ENCODE results near the gene MXI1. TPM values are rescaled to one million over a fixed set of nuclear protein-coding genes. Genes with fewer than 3 reads are reported as not detected.

MXI1 gene
- total RNA-seq, 1 donor from 2014 or later = 48.1 TPM

GRCh38 chr10:110229155-110229554, 21.8 kb downstream of the MXI1 start:
- Mint-ChIP-seq H3K27me3 (ENCODE audit: unreplicated experiment) (peaks cover 14% of the 10 kb centered on the region), H3K27ac (ENCODE audit: unreplicated experiment) (no peak overlapping the region), H3K4me3 (ENCODE audit: unreplicated experiment) (no peak overlapping the region), H3K36me3 (ENCODE audit: unreplicated experiment) (no peaks in the 10 kb centered on the region), H3K4me1 (ENCODE audit: low read depth, unreplicated experiment) (peaks cover 5% of the 10 kb centered on the region), H3K9me3 (ENCODE audit: unreplicated experiment) (peaks cover 11% of the 10 kb centered on the region)
- TF ChIP-seq, protein P1, sequence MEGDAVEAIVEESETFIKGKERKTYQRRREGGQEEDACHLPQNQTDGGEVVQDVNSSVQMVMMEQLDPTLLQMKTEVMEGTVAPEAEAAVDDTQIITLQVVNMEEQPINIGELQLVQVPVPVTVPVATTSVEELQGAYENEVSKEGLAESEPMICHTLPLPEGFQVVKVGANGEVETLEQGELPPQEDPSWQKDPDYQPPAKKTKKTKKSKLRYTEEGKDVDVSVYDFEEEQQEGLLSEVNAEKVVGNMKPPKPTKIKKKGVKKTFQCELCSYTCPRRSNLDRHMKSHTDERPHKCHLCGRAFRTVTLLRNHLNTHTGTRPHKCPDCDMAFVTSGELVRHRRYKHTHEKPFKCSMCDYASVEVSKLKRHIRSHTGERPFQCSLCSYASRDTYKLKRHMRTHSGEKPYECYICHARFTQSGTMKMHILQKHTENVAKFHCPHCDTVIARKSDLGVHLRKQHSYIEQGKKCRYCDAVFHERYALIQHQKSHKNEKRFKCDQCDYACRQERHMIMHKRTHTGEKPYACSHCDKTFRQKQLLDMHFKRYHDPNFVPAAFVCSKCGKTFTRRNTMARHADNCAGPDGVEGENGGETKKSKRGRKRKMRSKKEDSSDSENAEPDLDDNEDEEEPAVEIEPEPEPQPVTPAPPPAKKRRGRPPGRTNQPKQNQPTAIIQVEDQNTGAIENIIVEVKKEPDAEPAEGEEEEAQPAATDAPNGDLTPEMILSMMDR (IDR thresholded peaks at IDR 0.05; ENCODE audit: partially characterized antibody, unreplicated experiment) = no peak
- DNase-seq = no peak

DNA sequence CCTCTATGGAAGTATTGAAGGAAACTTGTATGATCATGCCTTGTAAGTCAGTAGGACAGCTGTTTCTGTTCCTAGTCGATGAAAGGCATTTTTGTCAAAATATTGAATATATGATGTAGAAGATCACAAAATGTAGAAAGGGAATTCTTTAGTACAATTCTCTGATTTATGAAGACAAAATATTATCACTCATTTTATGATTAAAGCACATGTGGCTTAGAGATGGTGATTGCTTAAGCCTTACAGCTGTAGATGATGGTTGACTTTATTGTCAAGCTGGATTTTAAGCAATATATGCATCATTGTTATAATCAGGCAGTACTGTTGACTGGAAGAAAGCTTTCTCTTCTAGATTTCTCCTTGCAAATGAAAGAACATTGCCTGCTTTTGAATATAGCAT, 26.4 kb downstream of the MXI1 start:
- no peaks in the 10 kb centered on the region for H3K36me3 Mint-ChIP-seq (ENCODE audit: unreplicated experiment)
- no peaks in the 10 kb centered on the region for H3K9me3 Mint-ChIP-seq (ENCODE audit: unreplicated experiment)
- H3K27me3 Mint-ChIP-seq (ENCODE audit: unreplicated experiment) = no peaks in the 10 kb centered on the region
- no peak overlapping the region for H3K27ac Mint-ChIP-seq (ENCODE audit: unreplicated experiment)
- DNase-seq = no peak
- no peaks in the 10 kb centered on the region for H3K4me1 Mint-ChIP-seq (ENCODE audit: low read depth, unreplicated experiment)
- TF ChIP-seq, protein P1 (IDR thresholded peaks at IDR 0.05; ENCODE audit: partially characterized antibody, unreplicated experiment) = no peak
- H3K4me3 Mint-ChIP-seq (ENCODE audit: unreplicated experiment) = no peak overlapping the region

DNA sequence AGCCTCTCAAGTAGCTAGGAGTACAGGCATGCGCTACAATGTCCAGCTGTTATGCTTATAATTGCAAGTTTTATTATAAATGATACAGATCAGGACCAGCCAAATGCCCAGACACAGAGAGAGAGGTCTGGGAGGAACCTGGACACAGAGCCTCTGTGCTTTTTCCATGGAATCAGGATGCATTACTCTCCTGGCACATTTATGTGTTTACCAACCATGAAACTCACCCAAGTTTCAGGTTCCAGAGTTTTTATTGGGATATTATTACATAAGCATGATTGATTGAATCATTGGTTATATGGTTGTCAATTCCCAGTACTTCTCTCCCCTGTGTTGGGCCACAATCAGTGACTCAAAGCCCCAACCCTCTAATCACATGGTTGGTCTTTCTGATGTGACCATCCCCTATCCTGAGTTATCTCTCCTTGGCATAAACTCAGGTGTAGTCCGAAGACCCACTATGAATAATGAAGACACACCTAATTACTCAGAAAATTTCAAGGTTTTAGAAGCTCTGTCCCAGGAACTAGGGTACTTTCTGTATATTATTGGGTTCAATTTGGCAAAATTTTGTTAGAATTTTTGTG, 30.6 kb downstream of the MXI1 start:
- Mint-ChIP-seq H3K36me3 (ENCODE audit: unreplicated experiment) (no peaks in the 10 kb centered on the region), H3K9me3 (ENCODE audit: unreplicated experiment) (peaks cover 2% of the 10 kb centered on the region), H3K27me3 (ENCODE audit: unreplicated experiment) (no peaks in the 10 kb centered on the region), H3K27ac (ENCODE audit: unreplicated experiment) (no peak overlapping the region), H3K4me1 (ENCODE audit: low read depth, unreplicated experiment) (no peaks in the 10 kb centered on the region), H3K4me3 (ENCODE audit: unreplicated experiment) (no peak overlapping the region)
- TF ChIP-seq, protein P1 (IDR thresholded peaks at IDR 0.05; ENCODE audit: partially characterized antibody, unreplicated experiment) = no peak
- no peak for DNase-seq

DNA sequence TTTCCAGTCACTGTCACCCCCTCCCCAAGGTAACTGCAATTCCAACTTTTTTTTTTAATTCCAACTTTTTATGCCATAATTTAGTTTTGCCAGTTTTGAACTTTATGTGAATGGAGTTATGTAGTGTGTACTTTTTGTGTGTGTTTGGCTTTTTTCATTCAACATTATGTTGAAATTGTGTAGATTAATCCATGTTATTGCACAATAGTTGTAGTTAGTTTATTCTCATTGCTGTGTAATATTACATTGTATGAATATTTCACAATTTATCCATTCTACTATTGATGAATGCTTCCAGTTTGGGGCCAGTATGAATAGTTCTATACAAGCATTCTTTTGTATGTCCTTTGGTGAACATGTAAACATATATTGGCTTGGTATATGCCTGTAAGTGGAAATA, 32.5 kb downstream of the MXI1 start:
- Mint-ChIP-seq H3K4me3 (ENCODE audit: unreplicated experiment) (no peak overlapping the region), H3K27ac (ENCODE audit: unreplicated experiment) (no peak overlapping the region)
- TF ChIP-seq, protein P1 (IDR thresholded peaks at IDR 0.05; ENCODE audit: partially characterized antibody, unreplicated experiment) = no peak

DNA sequence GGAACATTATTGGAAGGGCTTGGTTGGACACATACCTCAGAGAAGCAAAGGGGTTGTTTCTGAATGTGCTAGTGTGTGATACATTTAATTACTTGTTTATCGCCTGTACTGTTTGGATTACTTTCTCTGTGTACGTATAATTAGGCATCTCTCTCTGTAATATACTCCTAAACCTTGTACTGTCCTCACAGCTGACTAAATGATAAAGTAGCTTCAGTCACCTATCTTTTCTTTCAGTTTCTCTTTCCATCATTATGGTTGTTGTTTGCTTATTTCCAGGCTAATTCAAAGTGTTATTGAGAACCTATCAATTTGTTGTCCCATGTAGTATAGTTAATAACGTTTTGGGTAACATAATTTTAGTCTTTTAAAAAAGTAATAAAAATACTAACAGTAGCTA, 34.0 kb downstream of the MXI1 start:
- H3K27ac Mint-ChIP-seq (ENCODE audit: unreplicated experiment) = no peak overlapping the region
- no peak for DNase-seq
- no peaks in the 10 kb centered on the region for H3K27me3 Mint-ChIP-seq (ENCODE audit: unreplicated experiment)
- TF ChIP-seq, protein P1 (IDR thresholded peaks at IDR 0.05; ENCODE audit: partially characterized antibody, unreplicated experiment) = no peak
- no peaks in the 10 kb centered on the region for H3K4me1 Mint-ChIP-seq (ENCODE audit: low read depth, unreplicated experiment)
- H3K4me3 Mint-ChIP-seq (ENCODE audit: unreplicated experiment) = no peak overlapping the region
- H3K36me3 Mint-ChIP-seq (ENCODE audit: unreplicated experiment) = no peaks in the 10 kb centered on the region
- H3K9me3 Mint-ChIP-seq (ENCODE audit: unreplicated experiment) = peaks cover 2% of the 10 kb centered on the region

More for the DNA sequence above, 32.5 kb downstream of the MXI1 start:
- H3K36me3 Mint-ChIP-seq (ENCODE audit: unreplicated experiment) = no peaks in the 10 kb centered on the region
- H3K9me3 Mint-ChIP-seq (ENCODE audit: unreplicated experiment) = peaks cover 2% of the 10 kb centered on the region
- no peaks in the 10 kb centered on the region for H3K27me3 Mint-ChIP-seq (ENCODE audit: unreplicated experiment)
- no peaks in the 10 kb centered on the region for H3K4me1 Mint-ChIP-seq (ENCODE audit: low read depth, unreplicated experiment)
- DNase-seq = no peak

All from glutamatergic neuron (in vitro differentiated cells).